Upper lobe of left lung (tissue), 4 donors: ENCODE results near the gene P4HA3.

Experiments
- POLR2A ChIP-seq, 4 donors: fragments of 450-650 bp; IDR thresholded peaks; one replicate each; pipeline ENCODE4 v1.5.1; 2016 to 2017; ENCODE audit warnings: antibody characterized with exemption in 4 of 4, mild to moderate bottlenecking in 2 of 4
- TF ChIP-seq, protein P1 (sequence below), 6 experiments: fragments of 450-650 bp in 4 of 6; fragments of 200-600 bp in 2 of 6; sonication (generic) in 2 of 6; IDR thresholded peaks; one replicate each; pipeline ENCODE4 v1.5.1; 2016 to 2019; ENCODE audit warnings: antibody characterized with exemption in 6 of 6

DNA sequence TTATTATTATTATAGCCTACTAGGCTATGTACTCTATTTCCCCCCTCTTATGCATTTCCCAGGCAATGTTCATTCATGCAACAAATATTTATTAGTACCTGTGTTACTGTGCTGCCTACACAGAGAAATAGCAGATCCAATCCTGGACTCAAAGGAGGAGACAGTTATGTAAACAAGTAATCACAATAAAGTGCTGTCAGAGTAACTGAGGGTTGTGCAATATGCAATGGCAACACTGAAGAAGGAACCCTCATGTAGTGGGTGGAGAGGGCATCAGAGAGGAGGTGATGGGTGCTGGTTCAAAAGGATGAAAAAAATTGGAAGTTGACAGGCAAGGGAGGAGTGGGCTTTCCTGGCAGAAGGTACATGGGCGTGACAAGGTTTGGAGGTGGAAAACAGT is 886 bp upstream of the P4HA3 start:
- TF ChIP-seq, protein P1, sequence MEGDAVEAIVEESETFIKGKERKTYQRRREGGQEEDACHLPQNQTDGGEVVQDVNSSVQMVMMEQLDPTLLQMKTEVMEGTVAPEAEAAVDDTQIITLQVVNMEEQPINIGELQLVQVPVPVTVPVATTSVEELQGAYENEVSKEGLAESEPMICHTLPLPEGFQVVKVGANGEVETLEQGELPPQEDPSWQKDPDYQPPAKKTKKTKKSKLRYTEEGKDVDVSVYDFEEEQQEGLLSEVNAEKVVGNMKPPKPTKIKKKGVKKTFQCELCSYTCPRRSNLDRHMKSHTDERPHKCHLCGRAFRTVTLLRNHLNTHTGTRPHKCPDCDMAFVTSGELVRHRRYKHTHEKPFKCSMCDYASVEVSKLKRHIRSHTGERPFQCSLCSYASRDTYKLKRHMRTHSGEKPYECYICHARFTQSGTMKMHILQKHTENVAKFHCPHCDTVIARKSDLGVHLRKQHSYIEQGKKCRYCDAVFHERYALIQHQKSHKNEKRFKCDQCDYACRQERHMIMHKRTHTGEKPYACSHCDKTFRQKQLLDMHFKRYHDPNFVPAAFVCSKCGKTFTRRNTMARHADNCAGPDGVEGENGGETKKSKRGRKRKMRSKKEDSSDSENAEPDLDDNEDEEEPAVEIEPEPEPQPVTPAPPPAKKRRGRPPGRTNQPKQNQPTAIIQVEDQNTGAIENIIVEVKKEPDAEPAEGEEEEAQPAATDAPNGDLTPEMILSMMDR (IDR thresholded peaks at IDR 0.05) = no peak
- no peak for TF ChIP-seq POLR2A (IDR thresholded peaks at IDR 0.05)
